HT1080 (cell line): ENCODE results near the gene E2F4. TPM values are rescaled to one million over a fixed set of nuclear protein-coding genes. Genes with fewer than 3 reads are reported as not detected.

ENCODE experiments used
- DNase-seq: peaks from one replicate; pipeline ENCODE4 v3.0.0-alpha.2; 2015; ENCODE audit warnings: low read depth
- total RNA-seq: library from RNA; depleted of rRNA; stranded (reverse); fragments of >200 nt; shearing (Covaris generic); gene quantifications from 2 replicates; pipeline ENCODE4 v1.2.3, GENCODE V29; 2014

The E2F4 gene
- total RNA-seq, 1 experiment from 2014 or later = 230 TPM

- peak; percentile 87 for DNase-seq
Measured at GRCh38 chr16:67173808-67174705, 17.9 kb upstream of the E2F4 start.

DNA sequence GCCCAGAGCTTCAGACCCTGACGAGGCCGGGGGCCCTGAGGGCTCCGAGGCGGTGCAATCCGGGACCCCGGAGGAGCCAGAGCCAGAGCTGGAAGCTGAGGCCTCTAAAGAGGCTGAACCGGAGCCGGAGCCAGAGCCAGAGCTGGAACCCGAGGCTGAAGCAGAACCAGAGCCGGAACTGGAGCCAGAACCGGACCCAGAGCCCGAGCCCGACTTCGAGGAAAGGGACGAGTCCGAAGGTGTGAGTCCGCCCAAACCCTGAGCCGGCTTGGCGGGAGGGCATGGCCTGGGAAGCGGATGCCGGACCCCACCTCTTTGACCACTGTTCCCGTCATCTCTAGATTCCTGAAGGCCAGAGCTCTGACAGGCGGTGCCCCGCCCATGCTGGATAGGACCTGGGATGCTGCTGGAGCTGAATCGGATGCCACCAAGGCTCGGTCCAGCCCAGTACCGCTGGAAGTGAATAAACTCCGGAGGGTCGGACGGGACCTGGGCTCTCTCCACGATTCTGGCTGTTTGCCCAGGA, 17.2 kb upstream of the E2F4 start:
- DNase-seq = no peak

- DNase-seq = no peak
Measured at GRCh38 chr16:67176662-67177061, 15.3 kb upstream of the E2F4 start.

- no peak for DNase-seq
Measured at GRCh38 chr16:67177743-67178699, 13.9 kb upstream of the E2F4 start.

- no peak for DNase-seq
Measured at GRCh38 chr16:67179421-67180080, 12.4 kb upstream of the E2F4 start.

- no peak for DNase-seq
Measured at GRCh38 chr16:67180166-67180565, 11.8 kb upstream of the E2F4 start.

DNA sequence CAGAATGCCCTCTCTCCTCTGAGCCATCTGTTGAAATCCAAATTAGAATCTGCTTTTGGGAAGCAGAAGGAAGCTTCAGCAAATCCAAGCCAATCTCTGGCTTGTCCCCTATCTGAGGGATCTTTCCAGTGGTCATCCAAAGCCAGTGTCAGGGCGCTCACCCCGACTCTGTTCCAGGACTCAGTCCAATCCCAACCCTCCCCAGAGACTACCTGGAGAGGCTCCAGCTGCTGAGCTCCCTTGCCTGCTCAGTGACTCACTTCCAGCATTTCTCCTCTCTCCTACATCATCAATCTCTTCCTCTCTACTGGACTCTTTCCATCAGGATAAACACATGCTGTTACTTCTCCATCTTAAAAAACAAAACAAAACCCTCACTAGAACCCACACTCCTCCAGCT, 10.6 kb upstream of the E2F4 start:
- DNase-seq = peak; percentile 68

DNA sequence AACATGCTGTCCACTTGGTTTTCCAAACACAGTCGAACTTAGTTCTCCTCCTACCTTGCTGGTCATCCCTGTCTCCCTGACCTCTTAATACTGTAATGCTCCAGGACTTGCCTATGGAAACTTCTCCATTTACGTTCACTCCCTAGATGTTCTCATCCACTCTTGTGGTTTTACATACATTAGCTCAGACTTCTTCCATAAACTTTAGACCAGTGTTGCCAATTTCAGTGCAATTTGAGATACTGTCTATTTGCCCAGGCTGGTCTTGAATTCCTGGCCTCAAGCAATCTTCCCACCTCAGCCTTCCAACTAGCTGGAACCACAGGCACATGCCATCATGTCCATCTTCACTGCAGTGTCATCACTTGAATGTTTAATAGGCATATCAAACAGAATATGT, 9.7 kb upstream of the E2F4 start:
- no peak for DNase-seq

DNA sequence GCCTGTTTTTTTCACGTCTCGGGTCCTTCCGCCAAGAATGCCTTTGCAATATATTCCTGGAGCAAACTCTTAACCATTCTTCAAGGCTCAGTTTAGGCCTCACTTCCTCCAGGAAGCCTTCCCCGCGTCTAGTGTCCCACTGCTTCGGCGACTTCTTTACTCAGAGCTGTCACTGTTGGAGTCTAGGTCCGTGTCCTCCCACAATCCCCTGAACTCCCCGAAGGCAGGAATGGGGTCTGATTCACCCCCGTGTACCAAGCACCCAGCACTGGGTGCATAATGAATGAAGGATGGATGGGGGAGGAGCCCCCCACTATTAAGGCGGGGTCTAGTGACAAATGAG, 8.7 kb upstream of the E2F4 start:
- no peak for DNase-seq

DNA sequence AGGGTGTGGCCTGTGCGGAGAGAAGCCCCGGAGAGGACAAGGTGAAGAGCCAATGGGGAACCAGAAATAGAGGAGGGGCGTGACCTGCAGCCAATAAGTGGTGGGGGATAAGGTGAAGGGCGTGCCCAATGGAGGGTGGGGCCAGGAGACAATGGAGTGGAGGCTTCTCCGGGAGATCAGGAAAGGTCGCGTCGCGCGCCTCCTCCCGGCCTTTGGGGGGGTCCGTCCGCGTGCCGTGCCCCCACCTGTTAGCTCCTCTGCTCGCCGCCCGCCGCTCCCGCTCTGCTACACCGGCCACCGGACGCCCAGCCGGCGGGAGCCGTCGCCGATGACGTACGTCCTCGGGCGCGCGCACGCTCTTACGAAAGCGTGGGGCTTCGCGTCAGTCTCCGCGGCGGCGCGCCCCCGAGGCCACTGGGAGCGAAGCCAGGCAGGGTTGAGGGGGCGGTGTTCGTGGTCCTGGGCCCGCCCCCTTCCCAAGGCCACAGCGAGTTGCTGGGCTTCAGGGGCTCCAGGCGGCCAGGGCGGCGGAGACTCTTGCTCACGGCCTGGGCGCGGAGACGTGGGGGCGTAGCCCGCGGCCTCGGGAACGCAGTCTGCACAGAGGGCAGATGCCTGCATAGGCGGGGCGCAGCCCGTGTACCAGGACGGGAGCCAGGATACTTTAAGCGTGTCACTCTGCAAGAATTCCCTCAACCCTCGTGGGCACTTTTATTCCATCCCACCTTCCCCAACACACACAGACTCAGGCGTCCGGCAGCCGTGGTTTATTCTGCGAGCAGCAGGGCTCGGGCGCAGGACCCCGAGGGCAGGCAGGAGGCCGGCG, 8.1 kb upstream of the E2F4 start, which contains the start of gene MATCAP1:
Gene MATCAP1, minus strand, starts transcription at position 337 of the 826 bp plus-strand sequence. CDS start 3,353 bp downstream, outside the sequence.
- DNase-seq = peak; percentile 97

DNA sequence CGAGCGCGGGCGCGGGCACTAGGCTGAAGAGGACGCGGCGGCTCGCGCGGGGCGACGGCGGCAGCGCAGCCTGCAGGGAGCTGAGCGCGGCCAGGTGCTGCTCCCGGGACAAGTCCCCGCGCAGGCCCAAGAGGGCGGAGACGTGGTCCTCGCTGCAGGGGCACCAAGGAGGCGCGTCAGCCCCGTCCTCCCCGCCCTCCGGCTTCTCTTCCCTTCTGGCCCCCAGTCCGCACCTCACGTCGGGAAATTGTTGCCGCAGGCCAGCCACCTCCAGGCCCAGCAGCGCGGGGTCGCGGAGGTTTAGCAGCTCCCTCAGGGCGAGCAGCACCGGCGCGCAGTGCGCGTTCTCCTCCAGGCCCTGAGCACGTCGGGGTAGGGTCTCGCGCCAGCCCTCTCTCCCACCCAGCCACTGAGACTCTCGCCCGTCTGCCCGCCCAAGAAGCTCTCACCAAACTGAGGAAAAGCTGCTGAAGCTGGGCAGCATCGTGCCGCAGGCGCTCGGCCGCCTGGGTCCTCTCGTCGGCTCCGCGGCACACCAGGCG, 7.4 kb upstream of the E2F4 start:
- no peak for DNase-seq

- peak; percentile 88 for DNase-seq
Measured at GRCh38 chr16:67184995-67185650, 6.8 kb upstream of the E2F4 start.

DNA sequence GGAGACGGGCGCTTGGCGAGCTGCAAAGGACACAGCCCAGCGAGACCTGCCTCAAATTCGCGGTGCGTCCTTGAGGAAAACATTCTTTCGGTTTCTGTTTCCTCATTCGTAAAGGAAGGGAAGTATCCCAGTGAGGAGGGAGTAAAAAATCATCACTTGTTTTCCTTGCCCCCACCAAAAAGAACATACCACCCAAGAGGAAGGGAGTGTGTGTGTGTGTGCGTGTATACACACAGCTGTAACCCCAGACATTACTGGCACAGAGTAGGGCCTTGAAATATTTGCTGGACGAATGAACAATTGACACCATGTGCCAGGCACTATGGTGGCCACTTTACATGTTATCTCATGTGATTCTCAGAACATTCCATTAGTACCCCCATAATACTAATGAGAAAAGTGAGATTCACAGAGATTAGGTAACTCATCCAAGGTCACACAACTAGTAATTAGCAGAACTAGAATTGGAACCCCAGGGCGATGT, 6.3 kb upstream of the E2F4 start:
- no peak for DNase-seq

DNA sequence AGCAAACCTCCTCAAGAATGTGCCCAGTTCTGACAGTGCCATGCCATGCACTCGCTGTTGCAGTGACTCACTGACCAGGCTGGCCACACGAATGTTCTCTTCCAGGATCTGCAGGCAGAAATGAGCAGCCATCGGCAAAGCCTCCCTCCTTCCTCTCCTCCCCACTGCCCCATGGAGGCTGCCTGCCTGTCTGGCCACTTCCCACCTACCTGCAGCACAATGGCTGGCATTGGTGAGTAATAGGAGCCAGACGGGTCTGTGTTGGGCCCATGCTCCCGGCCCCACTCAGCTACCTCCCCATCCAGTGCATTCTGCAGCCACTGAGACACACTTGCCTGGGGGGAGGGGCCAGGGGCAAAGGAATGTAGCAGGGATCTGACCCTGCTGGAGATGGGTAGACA, 5.4 kb upstream of the E2F4 start:
- DNase-seq = peak; percentile 79

DNA sequence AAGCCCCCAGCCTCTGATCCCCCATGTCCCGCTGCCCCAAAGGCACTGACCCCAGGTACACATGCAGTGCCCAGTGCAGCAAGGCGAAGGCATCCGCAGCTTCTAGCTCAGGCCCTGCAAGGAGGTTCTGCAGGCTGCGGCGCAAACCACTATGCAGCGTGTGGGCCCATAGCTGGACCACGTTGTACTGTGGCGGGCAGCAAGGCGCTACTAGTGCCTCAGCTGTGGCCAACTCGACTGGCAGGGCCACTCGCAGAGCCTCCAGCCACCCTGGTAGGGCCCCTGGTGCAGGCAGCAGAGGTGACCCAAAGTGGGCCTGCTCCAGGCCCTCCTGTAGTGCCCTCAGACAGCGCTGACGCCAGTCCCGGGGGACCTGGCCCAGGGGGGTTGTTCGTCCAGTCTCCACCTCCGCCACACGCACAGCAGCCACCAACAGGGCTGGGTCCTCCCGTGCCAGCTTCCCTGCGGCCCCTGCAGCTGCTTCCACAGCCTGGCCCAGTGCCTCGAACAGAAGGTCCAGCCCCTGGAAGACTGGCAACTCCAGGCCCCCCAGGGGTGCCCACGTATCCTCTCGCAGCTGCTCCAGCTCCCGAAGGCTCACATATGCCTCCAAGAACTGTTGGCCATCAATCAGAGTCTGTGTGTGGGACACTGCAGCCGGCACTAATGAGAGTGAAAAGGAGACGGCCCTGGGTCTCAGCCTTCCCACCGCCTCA, 4.6 kb upstream of the E2F4 start:
- no peak for DNase-seq

- DNase-seq = no peak
Measured at GRCh38 chr16:67188323-67188722, 3.6 kb upstream of the E2F4 start.

GRCh38 chr16:67188798-67189197, 3.2 kb upstream of the E2F4 start:
- DNase-seq = no peak

DNA sequence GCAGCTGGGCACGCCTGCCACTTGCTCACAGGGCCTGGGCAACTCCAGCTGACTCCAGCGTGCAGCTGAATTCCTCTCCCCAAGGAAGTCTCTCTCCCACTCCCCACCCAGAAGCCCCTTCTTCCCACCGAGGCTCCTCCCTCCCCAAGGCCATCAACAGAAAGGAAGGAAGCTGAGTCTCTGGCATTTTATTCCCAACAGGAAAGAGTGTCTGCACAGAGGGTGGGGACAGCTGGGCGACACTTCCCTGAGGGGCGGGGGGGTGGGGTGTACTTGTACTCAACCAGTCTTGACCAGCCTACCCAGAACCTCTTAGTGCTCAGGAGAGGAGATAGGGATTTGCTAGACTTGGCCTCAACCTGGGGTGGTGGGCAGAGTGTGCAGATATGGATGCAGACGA, 1.9 kb upstream of the E2F4 start, which contains the start of gene EXOC3L1:
Gene EXOC3L1, minus strand, starts transcription at position 96 of the 400 bp plus-strand sequence. CDS start 460 bp downstream, outside the sequence.
- no peak for DNase-seq
